Measurements from ENCODE around the gene MEX3D. TPM values are rescaled to one million over a fixed set of nuclear protein-coding genes. Genes with fewer than 3 reads are reported as not detected.

MEX3D gene
- total RNA-seq, 1 experiment from 2014 or later: 69.2 TPM

GRCh38 chr19:1533510-1534150 lies 34.5 kb downstream of the MEX3D start:
- Histone ChIP-seq H3K4me2 (ENCODE audit: low read length) (no peak overlapping the region), H3K9me3 (ENCODE audit: control insufficient read depth in 1 of 2, insufficient read depth in 1 of 2, low read depth in 1 of 2, low read length in 2 of 2) (no peaks in the 10 kb centered on the region), H3K27ac (ENCODE audit: low read depth, low read length) (no peak overlapping the region), H3K9me2 (ENCODE audit: insufficient read depth) (no peaks in the 10 kb centered on the region), H3K4me1 (ENCODE audit: control insufficient read depth in 1 of 2, insufficient read depth in 2 of 2, low read length in 2 of 2) (no peaks in the 10 kb centered on the region), H3K9ac (ENCODE audit: low read length) (no peak overlapping the region), H3K36me3 (ENCODE audit: control insufficient read depth in 1 of 2, insufficient read depth in 2 of 2, low read length in 2 of 2) (no peaks in the 10 kb centered on the region), H4K20me1 (ENCODE audit: insufficient read depth) (no peaks in the 10 kb centered on the region), H2AFZ (ENCODE audit: low read depth, low read length, poor library complexity, severe bottlenecking) (no peak overlapping the region), H3K27me3 (ENCODE audit: insufficient read depth, low read length) (no peaks in the 10 kb centered on the region), H3K4me3 (replicated peaks in 1 of 2; ENCODE audit: low read depth in 1 of 2, low read length in 2 of 2) (no peak overlapping the region), H3K79me2 (ENCODE audit: insufficient read depth, low read length) (no peaks in the 10 kb centered on the region)
- ChIA-PET CTCF (no interaction called here), POLR2A (no interaction called here), RAD21 (ENCODE audit: low non-redundant PET in 1 of 2, low total read pairs in 2 of 2, uncharacterized antibody in 2 of 2, unreplicated experiment in 2 of 2) (no interaction called here)
- BruUV-seq (replicated peaks): no TSS peak
- intact Hi-C loops (cut with micrococcal nuclease): no loop called here
- TF ChIP-seq, protein P1, sequence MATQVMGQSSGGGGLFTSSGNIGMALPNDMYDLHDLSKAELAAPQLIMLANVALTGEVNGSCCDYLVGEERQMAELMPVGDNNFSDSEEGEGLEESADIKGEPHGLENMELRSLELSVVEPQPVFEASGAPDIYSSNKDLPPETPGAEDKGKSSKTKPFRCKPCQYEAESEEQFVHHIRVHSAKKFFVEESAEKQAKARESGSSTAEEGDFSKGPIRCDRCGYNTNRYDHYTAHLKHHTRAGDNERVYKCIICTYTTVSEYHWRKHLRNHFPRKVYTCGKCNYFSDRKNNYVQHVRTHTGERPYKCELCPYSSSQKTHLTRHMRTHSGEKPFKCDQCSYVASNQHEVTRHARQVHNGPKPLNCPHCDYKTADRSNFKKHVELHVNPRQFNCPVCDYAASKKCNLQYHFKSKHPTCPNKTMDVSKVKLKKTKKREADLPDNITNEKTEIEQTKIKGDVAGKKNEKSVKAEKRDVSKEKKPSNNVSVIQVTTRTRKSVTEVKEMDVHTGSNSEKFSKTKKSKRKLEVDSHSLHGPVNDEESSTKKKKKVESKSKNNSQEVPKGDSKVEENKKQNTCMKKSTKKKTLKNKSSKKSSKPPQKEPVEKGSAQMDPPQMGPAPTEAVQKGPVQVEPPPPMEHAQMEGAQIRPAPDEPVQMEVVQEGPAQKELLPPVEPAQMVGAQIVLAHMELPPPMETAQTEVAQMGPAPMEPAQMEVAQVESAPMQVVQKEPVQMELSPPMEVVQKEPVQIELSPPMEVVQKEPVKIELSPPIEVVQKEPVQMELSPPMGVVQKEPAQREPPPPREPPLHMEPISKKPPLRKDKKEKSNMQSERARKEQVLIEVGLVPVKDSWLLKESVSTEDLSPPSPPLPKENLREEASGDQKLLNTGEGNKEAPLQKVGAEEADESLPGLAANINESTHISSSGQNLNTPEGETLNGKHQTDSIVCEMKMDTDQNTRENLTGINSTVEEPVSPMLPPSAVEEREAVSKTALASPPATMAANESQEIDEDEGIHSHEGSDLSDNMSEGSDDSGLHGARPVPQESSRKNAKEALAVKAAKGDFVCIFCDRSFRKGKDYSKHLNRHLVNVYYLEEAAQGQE (IDR thresholded peaks at IDR 0.05; ENCODE audit: low read depth): no peak
- TF ChIP-seq EZH2phosphoT487 (IDR thresholded peaks at IDR 0.05; ENCODE audit: borderline replicate concordance) (no peak), ZNF274 (IDR thresholded peaks at IDR 0.05; ENCODE audit: low read depth, low read length) (no peak), TCF7L2 (IDR thresholded peaks at IDR 0.05; ENCODE audit: borderline replicate concordance, extremely low read depth, insufficient read depth, insufficient read length) (no peak), CBX3 (IDR thresholded peaks at IDR 0.05; ENCODE audit: low read depth) (no peak), ZBTB33 (IDR thresholded peaks at IDR 0.05; ENCODE audit: extremely low read depth, insufficient replicate concordance, low read length) (no peak), POLR2AphosphoS5 (IDR thresholded peaks at IDR 0.05; ENCODE audit: low read depth, low read length) (no peak), SP1 (IDR thresholded peaks at IDR 0.05; ENCODE audit: low read depth) (no peak), POLR2A (IDR thresholded peaks at IDR 0.05; ENCODE audit: borderline replicate concordance, extremely low read depth, insufficient read depth, insufficient read length) (no peak), SIN3A (IDR thresholded peaks at IDR 0.05; ENCODE audit: low read depth) (no peak), SRF (IDR thresholded peaks at IDR 0.05; ENCODE audit: low read depth) (no peak), CEBPB (IDR thresholded peaks at IDR 0.05; ENCODE audit: low read depth) (no peak), EZH2 (IDR thresholded peaks at IDR 0.05) (no peak), YY1 (IDR thresholded peaks at IDR 0.05; ENCODE audit: extremely low read depth, insufficient replicate concordance, low read depth, low read length) (no peak), RAD21 (IDR thresholded peaks at IDR 0.05; ENCODE audit: low read depth) (no peak)
- TF ChIP-seq, protein P2, sequence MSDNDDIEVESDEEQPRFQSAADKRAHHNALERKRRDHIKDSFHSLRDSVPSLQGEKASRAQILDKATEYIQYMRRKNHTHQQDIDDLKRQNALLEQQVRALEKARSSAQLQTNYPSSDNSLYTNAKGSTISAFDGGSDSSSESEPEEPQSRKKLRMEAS (IDR thresholded peaks at IDR 0.05): no peak
- TF ChIP-seq, protein P3, sequence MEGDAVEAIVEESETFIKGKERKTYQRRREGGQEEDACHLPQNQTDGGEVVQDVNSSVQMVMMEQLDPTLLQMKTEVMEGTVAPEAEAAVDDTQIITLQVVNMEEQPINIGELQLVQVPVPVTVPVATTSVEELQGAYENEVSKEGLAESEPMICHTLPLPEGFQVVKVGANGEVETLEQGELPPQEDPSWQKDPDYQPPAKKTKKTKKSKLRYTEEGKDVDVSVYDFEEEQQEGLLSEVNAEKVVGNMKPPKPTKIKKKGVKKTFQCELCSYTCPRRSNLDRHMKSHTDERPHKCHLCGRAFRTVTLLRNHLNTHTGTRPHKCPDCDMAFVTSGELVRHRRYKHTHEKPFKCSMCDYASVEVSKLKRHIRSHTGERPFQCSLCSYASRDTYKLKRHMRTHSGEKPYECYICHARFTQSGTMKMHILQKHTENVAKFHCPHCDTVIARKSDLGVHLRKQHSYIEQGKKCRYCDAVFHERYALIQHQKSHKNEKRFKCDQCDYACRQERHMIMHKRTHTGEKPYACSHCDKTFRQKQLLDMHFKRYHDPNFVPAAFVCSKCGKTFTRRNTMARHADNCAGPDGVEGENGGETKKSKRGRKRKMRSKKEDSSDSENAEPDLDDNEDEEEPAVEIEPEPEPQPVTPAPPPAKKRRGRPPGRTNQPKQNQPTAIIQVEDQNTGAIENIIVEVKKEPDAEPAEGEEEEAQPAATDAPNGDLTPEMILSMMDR (IDR thresholded peaks at IDR 0.05 in 2 of 3, conservative IDR thresholded peaks at IDR 0.05 in 1 of 3; ENCODE audit: borderline replicate concordance in 1 of 3, insufficient read depth in 1 of 3, low read depth in 2 of 3, low read length in 2 of 3): no peak
- DNase-seq (ENCODE audit: low read depth, low spot score) (no peak), ATAC-seq (no peak)

All from HCT116 (cell line).